GM12873 (cell line): ENCODE results near the gene FSIP2.

Experiments
- TF ChIP-seq, protein P1 (sequence below): IDR thresholded peaks from 2 replicates; pipeline ENCODE4 v1.5.1; 2012; ENCODE audit warnings: low read depth, mild to moderate bottlenecking, moderate library complexity, low read length, control low read depth; ENCODE audit not compliant: insufficient read depth; ENCODE audit errors: missing control alignments

The FSIP2 gene

DNA sequence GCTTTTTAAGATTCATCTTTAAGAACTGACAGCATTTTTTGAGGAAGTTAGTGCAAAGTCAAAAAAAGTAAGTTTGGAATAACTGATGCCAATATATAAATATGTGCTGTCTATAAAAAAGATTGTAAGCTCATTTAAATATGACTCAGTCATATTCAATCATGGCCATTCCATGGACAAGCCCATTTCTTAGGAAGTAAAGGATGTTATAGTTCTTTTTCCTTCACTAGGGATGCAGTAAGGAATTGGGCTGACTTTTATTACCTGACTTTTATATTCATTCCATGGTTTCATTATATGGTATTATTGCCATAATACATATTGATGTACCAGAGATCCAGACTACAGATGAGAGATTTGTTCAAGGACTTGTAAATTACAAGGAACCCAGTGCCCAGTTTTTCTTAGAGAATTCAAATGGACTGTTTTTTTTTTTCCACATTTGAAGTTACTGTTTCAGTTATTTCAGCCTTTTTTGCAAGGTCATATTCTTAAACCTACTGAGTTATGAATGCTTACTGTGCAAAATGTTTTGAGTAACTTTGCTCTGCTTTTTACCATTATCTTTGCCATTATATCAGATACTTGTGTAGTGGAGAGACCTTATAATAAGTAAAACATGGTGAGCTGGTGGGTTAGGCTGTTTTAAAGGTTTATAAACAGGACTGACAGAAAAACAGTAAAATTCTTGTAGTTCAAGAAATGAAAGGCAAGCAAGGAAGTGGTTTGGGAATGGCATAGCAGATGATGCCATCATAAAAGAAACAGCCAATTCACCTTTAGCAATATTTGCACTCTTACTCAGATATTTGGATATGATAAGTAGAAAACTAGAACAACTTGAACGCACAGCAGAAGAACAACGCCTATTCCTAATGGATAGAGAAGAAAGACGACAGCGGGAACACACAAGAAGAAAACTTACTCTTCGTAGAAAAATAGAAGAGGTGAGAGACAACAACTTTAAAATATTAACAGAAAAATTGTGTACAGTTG, 7.6 kb downstream of the FSIP2 start:
- TF ChIP-seq, protein P1, sequence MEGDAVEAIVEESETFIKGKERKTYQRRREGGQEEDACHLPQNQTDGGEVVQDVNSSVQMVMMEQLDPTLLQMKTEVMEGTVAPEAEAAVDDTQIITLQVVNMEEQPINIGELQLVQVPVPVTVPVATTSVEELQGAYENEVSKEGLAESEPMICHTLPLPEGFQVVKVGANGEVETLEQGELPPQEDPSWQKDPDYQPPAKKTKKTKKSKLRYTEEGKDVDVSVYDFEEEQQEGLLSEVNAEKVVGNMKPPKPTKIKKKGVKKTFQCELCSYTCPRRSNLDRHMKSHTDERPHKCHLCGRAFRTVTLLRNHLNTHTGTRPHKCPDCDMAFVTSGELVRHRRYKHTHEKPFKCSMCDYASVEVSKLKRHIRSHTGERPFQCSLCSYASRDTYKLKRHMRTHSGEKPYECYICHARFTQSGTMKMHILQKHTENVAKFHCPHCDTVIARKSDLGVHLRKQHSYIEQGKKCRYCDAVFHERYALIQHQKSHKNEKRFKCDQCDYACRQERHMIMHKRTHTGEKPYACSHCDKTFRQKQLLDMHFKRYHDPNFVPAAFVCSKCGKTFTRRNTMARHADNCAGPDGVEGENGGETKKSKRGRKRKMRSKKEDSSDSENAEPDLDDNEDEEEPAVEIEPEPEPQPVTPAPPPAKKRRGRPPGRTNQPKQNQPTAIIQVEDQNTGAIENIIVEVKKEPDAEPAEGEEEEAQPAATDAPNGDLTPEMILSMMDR: no peak

DNA sequence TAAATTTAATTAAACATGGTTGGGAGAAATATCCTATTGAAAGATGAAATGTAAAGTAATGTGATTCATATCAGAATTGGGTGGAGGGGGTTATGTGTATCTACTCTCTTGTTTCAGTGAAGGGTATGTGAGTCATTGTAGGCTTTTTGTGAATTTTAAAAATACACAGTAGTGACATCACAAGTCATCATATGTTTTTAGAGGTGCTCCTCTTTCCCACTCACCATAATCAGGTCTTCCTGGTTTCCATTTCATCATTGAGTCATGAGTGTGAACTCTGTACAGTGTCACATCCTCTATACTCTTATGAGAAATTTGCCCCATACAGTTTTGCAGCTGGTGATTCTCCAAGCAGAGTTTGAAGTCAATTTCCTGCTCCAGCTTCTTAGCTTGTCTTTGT, 18.8 kb downstream of the FSIP2 start:
- TF ChIP-seq, protein P1: no peak

- TF ChIP-seq, protein P1: no peak
Measured at GRCh38 chr2:185771396-185771795, 32.8 kb downstream of the FSIP2 start.

GRCh38 chr2:185780890-185781289, 42.3 kb downstream of the FSIP2 start:
- TF ChIP-seq, protein P1: no peak

DNA sequence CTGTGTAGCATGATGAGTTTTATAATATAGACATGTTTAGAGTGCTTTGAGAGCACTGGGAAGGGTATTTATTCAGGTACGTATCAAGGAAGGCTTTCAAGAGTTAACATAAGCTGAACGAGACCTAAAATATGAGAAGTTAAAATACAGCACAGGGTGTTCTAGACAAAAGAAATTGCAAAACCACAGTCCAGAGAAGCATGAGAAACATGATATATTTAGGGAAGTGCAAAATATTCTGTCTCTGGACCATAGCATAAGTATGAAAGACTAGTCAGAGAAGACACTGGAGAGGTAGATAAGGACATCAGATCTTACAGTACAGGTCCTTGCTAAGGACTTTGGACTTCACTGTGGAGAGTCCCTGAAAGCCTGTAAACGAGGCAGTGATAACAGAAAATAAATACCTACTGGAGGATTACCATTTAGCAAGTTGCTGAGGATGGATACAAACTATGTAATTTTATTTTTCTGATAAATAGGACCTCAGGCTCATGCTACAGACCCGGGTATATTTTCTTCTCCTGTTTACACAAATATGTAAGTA, 43.7 kb downstream of the FSIP2 start:
- TF ChIP-seq, protein P1: no peak

DNA sequence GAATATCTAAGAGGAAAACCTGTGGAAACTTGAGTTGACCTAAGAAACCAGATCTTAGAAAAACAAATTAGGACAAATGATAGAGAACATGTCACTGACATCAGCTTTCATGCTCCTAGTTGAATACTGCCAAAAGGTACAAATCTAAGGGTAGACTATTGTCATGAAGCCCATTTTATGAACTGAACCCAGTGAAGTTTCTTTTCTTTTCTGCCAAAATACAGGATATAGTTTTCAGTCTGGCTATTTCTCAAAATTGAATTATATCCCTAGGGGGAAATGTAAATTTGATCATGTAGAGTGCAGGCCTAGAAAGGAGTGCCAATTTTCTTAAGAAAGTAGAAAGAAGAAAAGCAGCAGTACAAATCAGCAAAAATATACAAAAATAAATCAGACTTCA, 46.6 kb downstream of the FSIP2 start:
- TF ChIP-seq, protein P1: no peak

- TF ChIP-seq, protein P1: no peak
Measured at GRCh38 chr2:185785851-185786473, 47.4 kb downstream of the FSIP2 start.
